ENCODE data around the gene ZNF497.
"Not testable (repeated sequence)": the region's sequence is repeated elsewhere in the genome, so short reads cannot be mapped to it uniquely, and the experiment has no call there.

Gene ZNF497

DNA sequence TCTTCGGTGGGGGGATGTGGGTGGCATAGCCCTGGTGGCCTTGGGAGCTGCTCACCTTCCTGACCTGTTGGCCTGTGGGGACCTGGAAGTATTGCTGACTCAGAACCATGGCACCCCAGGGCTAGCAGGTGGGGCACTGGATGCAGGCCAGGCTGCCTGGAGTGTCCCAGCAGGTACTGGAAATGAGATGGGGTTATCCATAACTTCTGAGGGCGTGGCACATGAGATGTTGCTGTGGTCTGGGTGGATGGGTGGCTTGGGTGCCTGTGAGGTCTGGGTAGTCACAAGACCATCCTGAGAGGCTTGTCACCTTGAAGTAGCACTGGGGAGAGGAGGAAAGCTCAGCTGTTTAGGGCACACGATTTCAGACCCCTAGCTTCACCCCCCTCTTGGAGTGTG is 32.3 kb upstream of the ZNF497 start:
- DNase-seq (ENCODE audit: low spot score) = peak; percentile 72

DNA sequence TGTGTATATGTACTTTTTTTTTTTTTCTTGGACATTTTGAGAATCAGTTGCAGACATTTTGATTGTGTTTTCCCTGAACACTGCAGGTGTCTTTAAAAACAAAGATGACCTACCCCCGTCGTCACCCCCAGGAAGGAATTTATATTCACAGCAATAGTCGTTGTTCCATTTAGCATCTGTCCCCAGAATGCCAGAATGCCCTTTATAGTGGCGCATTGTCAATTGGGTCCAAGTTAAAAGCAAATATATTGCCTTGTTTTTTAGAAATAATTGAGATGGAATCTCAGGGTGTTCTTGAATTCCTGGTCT is 31.1 kb upstream of the ZNF497 start:
- DNase-seq (ENCODE audit: low spot score) = no peak

DNA sequence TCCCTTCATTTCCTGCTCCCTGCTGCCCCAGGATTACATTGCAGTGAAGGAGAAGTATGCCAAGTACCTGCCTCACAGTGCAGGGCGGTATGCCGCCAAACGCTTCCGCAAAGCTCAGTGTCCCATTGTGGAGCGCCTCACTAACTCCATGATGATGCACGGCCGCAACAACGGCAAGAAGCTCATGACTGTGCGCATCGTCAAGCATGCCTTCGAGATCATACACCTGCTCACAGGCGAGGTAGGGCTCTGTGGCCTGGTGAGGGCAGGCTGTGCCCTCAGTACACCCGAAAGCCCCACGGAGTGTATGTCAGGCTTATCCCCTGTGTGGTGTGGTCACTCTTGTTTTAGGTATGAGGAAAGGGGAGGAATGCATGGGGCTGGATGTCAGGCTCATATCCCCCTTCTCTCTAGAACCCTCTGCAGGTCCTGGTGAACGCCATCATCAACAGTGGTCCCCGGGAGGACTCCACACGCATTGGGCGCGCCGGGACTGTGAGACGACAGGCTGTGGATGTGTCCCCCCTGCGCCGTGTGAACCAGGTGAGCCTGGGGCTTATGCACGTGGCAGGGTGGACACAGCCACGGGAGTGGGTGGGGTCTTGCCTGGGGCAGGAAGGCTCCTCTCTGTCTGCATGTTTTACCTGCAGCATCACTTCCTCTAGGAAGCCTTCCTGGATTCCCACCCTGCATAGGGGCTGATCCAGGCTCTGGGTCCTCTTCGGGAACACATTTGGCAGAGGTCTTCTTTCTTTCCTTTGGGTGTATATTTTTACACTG is 30.6 kb upstream of the ZNF497 start:
- DNase-seq (ENCODE audit: low spot score) = no peak

DNA sequence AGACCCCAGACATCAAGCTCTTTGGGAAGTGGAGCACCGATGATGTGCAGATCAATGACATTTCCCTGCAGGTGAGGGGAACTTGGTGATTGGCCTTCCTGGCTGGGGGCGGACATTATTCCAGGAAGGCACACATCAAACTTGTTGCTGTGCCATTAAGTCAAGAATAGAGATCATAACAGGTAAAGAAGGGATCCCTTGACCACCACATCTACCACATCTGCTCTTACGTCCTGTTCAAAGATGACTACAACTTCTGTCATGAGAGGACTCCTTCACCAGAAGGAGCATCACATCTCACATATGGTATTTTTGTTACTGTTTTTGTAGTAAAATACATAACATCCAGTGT is 25.6 kb upstream of the ZNF497 start:
- DNase-seq (ENCODE audit: low spot score) = no peak

DNA sequence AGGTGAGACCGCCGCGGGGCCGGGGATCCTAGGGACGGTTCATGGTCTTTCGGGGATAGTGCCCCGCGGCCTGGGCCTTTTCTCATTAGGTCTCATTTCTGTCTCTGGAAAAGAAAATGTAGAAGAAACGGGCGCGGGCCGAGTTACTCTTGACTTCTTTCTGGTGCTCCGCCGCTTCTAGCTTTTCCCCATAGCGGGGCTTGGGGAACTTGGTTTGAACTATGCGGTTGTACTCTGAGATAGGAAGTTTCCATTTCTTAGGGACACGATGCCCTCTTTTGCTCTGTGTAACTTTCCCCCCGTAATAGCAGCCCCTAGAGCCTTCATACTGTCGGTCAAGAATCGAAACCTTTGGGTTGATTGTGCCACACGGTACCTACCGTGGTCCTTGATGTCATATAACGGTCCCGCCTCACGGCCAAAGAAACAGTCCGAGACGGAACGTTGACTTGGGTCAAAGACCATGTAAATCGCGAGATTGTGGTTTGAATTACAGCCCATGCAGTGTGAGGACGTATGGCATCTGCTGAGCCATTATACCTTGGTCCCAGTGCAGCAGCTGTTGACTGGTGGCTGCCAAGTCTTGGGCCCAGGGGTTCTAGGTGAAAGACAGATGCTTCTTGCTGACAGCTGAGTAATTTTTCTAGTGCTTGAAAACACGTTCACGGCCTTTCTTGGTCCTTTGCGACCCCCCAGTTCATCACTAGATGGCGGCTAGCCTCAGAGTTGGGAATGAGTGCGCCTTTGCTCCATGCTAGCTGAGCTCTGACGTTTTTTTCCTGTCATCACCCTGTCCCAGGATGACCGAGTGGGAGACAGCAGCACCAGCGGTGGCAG is 25.0 kb upstream of the ZNF497 start:
- no peak for DNase-seq (ENCODE audit: low spot score)

DNA sequence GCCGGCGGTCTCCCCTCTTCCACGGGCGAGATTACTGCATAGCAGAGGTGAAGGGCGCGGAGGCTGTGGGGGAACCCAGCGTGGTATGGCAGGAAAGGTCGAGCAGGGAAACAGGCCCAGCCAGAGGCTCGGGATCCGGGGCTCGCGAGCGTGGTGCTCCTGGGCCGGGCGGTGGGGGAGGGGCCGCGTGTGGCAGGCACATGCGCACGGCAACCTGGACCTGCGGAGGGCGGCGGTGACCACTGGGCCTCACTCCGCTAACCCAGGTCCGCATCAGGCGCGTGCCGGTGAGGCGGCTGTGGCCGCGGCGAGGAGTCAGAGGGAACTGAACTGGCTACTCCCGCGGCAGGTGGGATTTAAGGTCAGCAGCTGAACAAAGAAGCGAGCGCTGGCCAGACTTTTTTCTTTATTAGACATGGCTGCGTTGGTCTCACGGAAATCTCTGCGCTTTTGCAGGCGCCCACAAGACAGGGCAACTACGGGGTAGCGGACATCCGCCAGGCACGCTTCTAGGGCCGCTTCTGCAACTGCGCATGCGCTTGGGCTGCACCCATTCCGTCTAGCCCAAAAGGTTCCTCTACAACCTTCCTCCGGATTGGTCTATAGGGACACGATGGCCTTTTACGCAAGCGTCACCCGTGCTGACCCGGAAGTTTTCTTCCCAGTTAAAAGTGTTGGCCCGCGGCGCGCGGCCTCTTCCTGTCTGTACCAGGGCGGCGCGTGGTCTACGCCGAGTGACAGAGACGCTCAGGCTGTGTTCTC is 24.2 kb upstream of the ZNF497 start, which contains the start of gene RPS5:
Gene RPS5, plus strand, starts transcription at position 694 of the 762 bp plus-strand sequence. CDS start 869 bp downstream, outside the sequence.
- DNase-seq (ENCODE audit: low spot score) = peak; percentile 100

DNA sequence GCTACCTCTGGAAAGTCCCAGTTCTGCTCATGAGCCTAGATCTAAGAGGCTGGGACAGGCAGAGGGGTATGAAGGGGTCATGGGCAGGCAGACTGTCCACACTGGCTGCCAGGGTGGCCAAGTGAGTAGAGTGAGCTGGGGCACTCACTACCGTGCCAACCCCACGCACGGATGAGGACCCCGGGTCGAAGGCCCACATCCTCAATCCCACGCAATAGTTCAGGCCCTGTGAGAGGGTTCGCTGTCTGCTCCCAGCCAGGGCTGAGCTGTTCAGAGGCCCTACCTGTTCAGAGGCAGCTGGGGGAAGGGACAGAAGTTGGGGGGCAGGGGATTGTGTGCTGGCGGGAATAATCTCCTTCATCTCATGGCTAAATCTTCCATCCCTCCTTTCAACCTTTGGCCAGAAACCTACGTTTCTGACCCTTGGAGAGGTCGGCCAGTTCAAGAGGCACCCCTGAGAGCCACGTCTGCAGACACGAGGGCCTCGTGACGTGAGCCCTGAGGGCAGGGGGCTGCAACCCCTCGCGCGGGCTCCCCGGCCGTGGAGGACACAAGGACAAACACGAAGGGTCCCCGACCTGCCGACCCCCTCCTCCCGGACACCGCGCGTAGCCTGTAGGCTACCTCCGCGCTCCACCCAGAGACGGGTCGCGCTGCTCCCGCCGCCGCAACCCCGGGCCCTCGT is 23.5 kb upstream of the ZNF497 start:
- DNase-seq (ENCODE audit: low spot score) = peak; percentile 32

DNA sequence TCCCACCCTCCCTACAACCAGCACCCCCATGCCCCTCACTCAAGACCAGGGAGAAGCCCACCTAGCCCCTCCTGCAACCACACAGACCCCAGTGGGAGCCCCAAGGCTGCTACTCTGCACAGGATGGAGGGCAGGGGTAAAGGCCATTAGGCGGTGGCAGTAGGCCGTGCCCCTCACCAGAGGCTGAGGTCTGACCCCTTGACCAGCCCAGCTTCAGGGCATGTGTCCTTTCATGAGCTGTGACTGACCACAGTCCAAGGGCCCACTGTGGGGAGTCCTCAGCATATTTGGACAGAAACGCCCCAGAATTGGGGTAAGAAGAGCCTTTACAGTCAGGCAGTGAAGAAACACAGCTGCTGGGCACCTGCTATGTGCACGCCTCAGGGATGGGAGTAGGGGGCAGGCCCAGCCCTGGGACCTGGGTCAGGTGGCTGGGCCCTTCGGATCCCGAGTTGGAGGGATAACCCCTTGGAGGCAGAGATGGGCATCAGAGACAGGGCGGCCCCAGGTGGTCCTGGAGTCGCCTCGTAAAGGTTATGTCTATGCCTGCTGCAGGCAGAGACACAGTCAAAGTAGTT is 22.9 kb upstream of the ZNF497 start:
- DNase-seq (ENCODE audit: low spot score) = no peak

DNA sequence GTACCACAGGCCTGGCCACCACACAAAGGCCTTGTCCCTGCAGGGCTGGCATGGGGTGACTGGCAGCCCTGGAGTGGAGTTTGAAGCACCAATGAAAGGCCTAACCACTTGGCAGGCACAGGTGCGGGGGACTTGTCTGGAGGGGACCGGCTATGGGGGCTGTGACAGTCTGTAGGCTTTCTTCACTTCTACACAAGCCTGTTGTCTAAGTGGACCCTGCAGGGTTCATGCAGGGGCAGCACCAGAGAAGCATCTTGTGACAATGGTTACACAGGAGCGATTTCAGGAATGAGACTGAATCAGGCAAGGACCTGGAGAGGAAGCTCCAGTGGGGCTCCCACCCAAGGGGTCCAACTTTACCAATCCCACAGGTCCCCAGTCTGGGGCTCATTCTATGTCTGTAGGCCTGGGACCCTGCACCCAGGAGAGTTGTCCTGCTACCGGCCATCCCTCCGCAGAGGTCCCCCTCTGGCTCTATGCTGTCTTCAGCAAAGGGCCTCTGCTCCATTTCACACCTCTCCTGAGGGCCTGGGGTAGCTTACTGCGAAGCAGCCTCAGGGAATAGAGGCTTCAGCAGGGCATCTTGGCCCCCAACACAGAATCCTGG is 20.5 kb upstream of the ZNF497 start:
- no peak for DNase-seq (ENCODE audit: low spot score)

DNA sequence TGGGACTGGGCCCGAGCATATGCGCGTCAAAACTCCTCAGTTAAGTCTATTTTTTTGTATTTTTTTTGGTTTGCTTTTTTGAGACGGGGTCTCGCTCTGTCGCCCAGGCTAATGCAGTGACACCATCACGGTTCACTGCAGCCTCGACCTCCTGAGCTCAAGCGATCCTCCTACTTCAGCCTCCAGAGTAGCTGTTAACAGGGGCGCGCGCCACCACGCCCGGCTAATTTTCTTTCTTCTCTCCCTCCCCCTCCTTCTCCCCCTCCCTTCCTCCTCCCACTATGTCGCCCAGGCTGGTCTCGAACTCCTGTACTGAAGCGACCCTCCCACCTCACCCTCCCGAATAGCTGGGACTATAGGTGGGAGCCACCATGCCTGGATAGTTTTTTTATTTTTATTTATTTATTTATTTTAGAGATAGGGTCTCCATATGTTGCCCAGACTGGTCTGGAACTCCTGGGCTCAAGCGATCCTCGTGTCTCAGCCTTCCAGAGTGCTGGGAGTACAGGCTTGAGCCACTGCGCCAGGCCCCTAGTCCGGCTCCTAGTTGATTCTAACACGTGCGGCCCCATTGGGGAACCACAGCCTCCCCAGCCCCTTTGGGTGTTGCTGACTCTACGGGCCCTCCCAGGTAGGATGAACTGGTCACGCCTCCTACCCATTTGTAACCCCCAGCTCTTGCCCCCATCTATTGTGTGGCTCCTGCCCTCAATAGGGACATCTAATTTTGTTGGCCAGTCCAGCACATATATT is 19.1 kb upstream of the ZNF497 start:
- no peak for DNase-seq (ENCODE audit: low spot score)

DNA sequence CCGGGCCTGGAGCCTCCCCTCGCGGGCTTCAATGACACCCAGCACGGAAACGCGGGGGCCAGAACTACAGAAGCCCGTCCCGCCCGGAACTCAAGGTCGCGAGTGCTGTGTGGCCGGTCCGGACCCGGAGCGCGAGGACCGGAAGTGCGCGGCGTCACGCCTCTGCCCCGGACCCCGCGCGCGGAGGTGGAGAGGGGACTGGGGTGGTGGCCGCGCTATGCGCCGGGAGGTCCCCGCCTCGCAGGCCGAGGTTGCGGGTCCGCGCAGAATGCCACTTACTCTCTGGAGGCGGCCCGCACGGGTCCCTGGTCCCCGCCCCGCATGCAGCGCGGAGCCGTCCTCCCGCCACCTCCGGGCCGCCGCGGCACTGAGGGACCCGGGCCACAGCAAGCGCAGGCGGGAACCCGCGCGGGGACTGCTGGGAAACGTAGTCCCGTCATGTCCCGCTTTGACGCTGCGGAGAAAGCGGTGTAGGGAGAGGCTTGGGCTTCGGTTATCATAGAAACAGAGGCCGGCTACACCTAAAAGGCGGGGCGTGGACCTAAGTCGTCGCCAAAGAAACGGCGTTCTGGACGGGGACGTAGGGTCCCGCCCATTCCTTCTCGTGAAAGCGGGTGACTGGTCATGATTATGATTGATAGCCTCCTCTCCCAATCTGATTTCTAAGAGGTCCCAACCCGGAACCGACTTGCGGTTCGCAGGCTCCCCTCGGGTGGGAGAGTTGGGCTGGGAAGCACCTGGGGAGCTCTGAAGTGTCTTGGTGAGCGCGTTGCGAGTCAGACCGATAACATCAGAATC is 18.3 kb upstream of the ZNF497 start, which contains the start of gene ZNF837:
Gene ZNF837, minus strand, starts transcription at position 369 of the 798 bp plus-strand sequence. CDS start 11,698 bp downstream, outside the sequence.
- DNase-seq (ENCODE audit: low spot score) = peak; percentile 100

DNA sequence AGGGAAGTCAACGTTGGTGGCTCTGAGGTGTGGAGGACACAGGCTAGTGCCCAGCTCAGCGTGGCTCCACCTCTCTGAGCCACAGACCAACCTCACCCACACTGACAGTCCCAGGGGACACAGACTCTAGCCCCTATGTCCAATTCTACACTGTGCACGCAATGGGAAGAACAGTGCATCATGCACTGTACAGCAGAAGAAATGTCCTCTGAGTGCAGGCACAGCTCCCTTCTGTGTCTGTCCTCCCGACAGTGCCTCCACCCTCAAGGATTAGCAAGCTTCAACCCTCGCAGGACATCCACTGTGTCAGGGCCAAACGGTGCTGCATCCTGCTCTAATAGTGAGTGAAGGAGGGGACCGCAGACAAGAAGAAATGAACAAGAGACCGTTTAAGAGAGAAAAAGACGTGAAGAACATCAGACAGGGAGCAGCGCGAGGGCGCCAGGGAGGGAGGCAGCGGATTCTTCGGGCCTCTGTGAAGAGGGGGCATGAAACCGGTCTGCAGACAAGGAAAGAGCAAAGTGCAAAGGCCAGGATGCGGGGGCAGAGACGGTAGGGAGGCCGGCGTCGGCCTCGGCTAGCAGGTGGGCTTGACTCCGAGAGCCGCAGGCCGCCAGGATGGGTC is 17.6 kb upstream of the ZNF497 start:
- no peak for DNase-seq (ENCODE audit: low spot score)

DNA sequence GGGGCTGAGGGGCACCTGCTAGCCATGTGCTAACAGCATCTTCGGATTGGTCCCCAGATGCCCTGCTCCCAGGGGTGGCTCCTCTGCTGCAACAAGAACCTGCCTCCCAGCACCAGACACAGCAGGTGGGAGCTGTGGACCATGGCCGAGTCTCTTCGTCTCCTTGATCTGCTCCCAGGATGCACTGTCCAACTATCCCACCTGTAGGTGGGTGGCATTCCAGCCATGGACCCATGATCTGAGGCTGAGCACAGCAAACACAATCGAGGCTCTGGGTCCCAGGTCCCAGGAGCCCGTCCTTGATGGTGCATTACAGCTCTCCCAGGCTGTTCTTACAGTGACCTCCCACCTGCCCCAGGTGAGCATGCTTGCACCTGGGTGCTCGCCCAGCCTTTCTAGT is 16.7 kb upstream of the ZNF497 start:
- DNase-seq (ENCODE audit: low spot score) = no peak

DNA sequence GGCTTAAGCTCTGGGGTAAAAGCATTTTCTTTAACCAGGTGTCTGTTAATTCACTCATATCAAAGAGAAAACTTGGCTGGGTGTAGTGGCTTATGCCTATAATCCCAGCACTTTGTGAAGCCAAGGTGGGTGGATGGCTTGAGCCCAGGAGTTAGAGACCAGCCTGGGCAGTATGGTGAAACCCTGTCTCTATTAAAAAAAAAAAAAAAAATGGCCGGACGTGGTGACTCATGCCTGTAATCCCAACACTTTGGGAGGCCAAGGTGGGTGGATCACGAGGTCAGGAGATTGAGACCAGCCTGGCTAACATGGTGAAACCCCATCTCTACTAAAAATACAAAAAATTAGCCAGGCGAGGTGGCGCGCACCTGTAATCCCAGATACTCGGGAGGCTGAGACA is 14.2 kb upstream of the ZNF497 start:
- not testable (repeated sequence) for DNase-seq (ENCODE audit: low spot score)

DNA sequence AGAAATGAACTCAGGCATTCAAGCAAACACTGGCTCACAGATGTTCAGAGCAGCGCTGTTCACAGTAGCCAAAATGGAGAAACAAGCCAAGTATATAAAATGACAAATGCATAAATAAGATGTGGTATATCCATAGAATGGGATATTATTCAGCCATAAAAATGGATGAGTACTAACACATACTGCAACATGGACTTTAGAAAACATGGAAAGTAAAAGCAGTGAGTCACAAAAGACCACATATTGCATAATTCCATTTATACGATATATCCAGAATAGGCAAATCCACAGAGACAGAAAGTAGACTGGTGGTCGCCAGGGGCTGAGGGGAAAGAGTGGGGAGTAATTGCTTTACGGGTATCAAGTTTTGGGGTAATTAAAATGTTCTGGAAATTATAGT is 11.6 kb upstream of the ZNF497 start:
- no peak for DNase-seq (ENCODE audit: low spot score)

DNA sequence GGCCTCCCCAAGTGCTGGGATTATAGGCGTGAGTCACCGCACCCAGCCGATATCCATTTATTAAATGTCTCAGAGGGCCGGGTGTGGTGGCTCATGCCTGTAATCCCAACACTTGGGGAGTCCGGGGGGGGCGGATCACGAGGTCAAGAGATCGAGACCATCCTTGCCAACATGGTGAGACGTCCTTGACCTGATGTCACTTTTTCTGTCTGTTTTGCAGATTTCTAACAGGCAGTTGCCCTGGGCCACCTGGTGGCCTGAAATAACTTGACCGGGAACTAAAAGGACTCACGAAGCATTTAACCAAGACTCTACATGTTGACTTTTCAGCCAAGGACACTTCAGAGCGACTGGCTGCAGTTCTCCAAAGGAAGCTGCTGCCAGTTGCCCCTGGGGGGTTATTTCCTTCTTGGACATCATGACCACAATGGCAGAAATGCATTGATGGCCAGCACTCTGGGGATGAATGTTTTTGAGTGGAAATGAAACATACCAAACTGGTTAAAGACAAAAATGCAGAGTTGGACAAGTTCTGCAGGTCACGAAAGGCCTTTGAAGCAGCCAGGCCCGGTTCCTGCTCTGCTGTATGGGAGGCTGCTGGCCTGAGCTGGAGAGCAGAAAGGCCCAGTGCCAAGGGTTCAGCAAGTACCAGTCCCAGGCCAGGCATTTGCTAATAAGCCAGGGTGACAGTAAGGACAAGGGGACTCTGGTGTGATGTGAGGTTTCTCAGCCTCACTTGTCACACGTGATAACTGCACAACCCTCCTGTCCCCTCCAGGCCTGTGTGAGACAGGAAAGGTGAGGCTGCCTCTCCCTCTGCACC is 10.0 kb upstream of the ZNF497 start:
- no peak for DNase-seq (ENCODE audit: low spot score)

DNA sequence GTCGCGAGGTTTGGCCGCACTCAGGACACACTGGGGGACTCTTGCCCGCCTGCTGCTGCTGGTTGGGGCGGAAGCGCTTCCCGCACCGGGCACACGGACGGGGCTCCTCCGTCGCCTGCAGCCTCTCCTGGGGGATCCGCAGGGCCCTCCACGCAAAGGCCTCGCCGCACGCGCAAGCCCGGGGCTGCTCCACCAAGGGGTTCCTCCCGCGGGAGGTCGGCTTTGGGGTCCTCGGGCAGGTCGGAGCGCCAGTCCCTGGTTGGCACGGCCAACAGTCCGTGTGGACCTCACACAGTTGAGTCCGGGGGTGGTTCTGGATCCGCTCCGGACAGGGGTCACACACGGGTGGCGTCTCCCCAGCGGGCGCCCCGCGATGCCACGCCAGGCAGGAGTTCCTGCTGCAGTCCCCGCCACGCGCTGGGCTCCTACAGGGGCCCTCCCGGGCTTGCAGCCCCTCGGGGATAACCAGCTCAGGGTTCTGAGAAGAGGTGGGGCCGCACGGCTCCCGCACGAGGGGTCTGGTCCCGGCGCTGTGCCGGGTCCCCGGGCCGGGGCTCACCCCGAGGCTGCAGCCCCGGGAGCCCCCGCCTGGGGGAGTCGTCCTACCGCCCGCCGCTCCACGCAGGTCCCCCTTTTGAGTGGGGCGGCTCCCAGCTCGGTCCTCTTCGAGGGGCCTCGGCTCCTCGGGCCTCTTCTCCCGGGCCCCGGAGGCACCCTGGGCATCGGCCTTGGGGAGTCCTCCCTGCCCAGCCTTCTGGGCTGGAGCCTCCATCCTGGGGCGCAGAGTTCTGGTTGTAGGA is 6.2 kb upstream of the ZNF497 start:
- no peak for DNase-seq (ENCODE audit: low spot score)

All from SW480 (cell line).